Measurements from ENCODE around the gene ASTN2.
"Not testable (repeated sequence)": the region's sequence is repeated elsewhere in the genome, so short reads cannot be mapped to it uniquely, and the experiment has no call there.

The ASTN2 gene

GRCh38 chr9:116466271-116467235 lies 948.3 kb downstream of the ASTN2 start:
- DNase-seq: no peak

- no peak for DNase-seq
Observed at GRCh38 chr9:116465576-116466270, 949.1 kb downstream of the ASTN2 start.

DNA sequence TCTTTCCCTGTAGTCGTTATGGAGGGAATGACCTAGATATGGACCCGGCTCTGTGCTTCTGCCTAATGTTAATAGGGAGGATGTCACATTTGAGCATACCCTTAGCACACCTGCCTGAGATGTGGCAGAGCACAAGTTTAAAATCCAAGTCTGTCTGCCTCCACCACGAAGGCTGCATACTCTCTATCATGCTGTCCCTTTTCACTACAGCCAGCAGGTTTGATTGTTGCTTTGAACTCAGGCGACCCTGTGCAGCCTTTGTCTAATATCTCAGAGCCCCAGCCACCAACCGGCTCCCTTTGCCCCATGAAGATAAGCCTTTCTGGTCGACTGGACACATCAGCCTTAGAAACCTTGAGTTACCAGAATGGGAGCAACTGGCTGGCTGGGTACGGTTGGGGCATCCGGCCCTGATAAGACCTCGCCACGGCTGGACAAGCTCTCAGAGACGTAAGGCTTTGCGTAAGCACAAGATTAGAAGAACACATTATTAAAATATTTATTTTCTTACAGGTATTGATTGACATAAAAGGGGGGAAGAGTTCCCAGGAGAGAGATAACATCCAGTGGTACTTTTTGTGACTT lies 949.8 kb downstream of the ASTN2 start:
- DNase-seq: no peak

DNA sequence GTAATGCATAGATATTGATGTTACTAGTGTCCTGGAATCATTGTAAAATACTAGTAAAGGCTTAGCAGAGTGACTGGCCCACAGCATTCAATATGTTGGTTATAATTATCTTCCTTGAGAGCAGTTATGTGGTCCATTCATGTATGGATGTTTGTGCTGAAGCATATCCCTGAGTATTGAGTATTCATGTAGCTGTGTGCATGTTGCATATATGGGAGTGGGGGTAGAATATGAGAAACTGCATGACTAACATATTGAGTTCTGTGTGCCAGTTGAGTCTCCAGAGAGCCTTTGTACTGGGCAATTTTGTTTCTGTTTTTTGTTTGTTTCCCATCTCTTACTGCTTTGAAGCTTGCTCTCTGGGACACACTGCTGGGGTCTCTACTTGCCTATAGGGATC lies 950.4 kb downstream of the ASTN2 start:
- DNase-seq: no peak

DNA sequence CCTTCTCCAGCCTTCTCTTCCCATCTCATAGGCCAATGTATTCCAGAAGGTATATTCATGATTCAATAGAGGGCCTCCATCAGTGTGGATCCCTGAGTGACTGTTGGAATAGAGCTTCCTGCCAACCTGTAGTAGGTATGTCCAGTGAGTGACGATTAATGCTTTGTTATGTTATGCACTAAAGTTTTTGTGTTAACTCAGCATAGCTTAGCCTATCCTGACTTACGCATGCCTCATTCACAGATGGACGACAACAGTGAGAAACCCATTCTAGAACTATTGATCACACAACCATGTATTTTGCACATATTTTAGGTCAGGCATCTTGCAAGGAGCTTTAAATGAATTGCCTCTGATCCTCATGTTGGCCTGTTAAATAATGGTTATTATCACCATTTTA lies 953.2 kb downstream of the ASTN2 start:
- DNase-seq: no peak

- DNase-seq: no peak
Observed at GRCh38 chr9:116460026-116460425, 954.8 kb downstream of the ASTN2 start.

DNA sequence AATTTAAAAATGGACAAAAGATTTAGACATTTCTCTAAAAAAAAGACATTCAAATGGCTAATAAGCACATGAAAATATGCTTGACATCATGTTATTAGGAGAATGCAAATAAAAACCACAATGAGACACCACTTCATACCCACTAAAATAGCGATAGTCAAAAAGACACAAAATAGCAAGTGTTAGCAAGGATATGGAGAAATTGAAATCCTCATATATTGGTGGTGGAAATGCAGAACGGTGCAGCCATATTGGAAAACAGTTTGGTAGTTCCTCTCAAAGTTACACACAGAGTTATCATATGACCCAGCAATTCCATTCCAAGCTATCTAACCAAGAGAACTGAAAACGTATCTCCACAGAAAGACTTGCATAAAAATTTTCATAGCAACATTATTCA lies 955.3 kb downstream of the ASTN2 start:
- DNase-seq: no peak

- DNase-seq: no peak
Observed at GRCh38 chr9:116456490-116457088, 958.3 kb downstream of the ASTN2 start.

GRCh38 chr9:116454539-116454938 lies 960.3 kb downstream of the ASTN2 start:
- DNase-seq: not testable (repeated sequence)

DNA sequence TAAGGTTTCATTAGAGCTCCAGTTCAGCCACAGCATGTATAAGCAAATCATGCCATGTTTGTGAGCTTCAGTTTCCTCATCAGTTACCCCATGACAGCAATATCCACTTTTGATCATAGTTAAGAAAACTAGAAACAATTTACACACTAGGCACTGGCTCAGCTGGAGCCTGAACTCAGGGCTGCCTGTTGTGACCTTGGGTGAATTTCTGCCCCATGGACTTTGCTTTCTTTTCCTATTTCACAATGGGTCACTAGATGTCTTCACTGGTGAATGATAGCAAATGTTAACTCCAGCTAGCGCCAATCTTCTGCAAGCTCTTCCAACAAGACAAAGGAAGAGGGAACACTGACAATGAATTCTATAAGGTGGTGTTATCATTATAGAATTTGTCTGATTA lies 961.1 kb downstream of the ASTN2 start:
- DNase-seq: no peak

DNA sequence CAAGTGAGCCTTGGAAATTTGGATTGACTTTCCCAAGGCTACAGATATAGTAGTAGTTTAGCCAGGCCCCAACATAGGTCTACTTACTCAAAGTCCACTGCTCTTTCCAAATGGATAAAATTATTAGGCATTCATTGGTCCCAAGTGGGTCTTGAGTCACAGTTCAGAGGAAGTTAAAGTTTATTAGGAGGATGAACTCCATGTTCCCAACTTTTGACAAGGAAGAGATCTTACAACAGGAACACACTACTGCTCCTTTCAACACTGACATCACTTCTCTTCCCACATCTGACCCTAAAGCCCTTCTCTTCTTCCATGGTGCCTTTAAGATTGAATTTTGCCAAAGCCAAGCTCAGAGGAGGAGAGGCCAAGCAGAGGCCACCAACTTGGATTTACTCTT lies 962.2 kb downstream of the ASTN2 start:
- DNase-seq: no peak

DNA sequence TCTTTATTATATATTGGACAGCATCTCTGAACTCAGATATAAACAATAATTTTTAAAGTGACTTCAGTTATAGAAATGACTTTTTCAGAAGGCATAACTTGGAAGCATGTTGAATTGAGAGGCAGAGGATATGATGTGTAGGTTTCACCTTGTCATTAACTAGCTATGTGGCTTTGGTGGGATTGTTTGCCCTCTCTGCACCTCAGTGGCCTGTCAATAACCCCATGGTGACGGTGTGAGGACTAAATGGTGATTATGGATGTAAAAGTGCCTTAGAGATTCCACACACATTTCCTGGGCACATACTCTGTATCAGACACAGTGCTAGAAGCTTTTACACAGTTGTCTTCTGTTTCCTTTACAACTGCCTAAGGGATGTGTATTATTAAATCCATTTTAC lies 962.6 kb downstream of the ASTN2 start:
- DNase-seq: no peak

GRCh38 chr9:116451500-116452115 lies 963.2 kb downstream of the ASTN2 start:
- DNase-seq: no peak

- DNase-seq: no peak
Observed at GRCh38 chr9:116450378-116451139, 964.3 kb downstream of the ASTN2 start.

- DNase-seq: no peak
Observed at GRCh38 chr9:116449949-116450348, 964.9 kb downstream of the ASTN2 start.

DNA sequence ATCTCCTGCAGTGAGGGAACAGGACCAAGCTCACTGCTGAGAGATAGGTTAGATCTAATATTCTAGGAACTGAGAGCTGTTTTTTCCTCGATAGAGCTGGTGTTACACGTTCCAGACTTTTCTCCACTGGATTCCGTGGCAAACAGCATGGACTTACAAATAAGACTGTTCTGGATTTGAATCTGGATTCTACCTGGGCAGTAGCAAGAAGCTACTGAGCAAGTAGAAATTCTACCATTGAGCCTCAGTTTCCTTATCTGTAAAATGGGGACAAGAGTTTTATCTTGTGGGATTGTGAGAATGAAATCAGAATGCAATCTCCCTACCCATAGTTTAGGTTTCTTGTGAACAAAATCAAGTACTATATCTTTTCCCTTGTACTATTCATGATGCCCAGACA lies 966.4 kb downstream of the ASTN2 start:
- no peak for DNase-seq

- DNase-seq: no peak
Observed at GRCh38 chr9:116447934-116448333, 966.9 kb downstream of the ASTN2 start.

DNA sequence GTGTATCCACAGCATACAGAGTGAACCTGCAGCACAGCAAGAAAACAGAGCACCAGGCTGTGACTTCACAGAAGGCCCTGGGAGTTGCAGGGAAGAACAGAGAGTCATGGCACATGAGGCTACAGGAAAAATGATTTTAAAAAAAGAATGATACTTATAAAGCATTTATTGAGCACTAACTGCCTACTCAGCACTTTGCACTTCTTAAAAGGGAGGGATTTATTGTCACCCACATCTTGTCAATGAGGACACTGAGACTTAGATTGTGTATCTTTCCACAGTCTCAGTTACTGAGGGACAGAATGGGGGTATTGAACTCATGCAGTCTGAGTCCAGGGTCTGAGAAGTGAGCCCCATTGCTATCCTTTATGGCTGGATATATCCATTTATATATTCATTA lies 972.3 kb downstream of the ASTN2 start:
- no peak for DNase-seq

- DNase-seq: no peak
Observed at GRCh38 chr9:116437411-116438370, 977.2 kb downstream of the ASTN2 start.

- no peak for DNase-seq
Observed at GRCh38 chr9:116436121-116436520, 978.7 kb downstream of the ASTN2 start.

GRCh38 chr9:116435706-116436105 lies 979.2 kb downstream of the ASTN2 start:
- no peak for DNase-seq

Measured in NCI-H2029 (cell line).